HEK293 (cell line): ENCODE measurements around the gene RUSF1.

Source experiments
- ATF2 ChIP-seq: fragments of 450-650 bp; formaldehyde crosslinking; IDR thresholded peaks from 2 replicates; pipeline ENCODE4 v1.5.1; 2016; ENCODE audit warnings: missing biosample characterization, missing genetic modification characterization, low read depth
- HOXA7 ChIP-seq: sonication (generic); formaldehyde crosslinking; IDR thresholded peaks from 2 replicates; pipeline ENCODE4 v1.8.1; 2022; ENCODE audit warnings: missing genetic modification reagents, borderline replicate concordance
- ZFP37 ChIP-seq: fragments of 450-650 bp; formaldehyde crosslinking; IDR thresholded peaks from 2 replicates; pipeline ENCODE4 v1.5.1; 2016; ENCODE audit warnings: missing biosample characterization, missing genetic modification characterization
- ZNF140 ChIP-seq: fragments of 450-650 bp; formaldehyde crosslinking; IDR thresholded peaks from 2 replicates; pipeline ENCODE4 v1.5.1; 2016; ENCODE audit warnings: missing biosample characterization, missing genetic modification characterization
- ZNF16 ChIP-seq: fragments of 450-650 bp; formaldehyde crosslinking; IDR thresholded peaks from 2 replicates; pipeline ENCODE4 v1.5.1; 2016; ENCODE audit warnings: low read depth, missing biosample characterization, missing genetic modification characterization
- ZNF174 ChIP-seq: fragments of 450-650 bp; formaldehyde crosslinking; IDR thresholded peaks from 2 replicates; pipeline ENCODE4 v1.5.0; 2017; ENCODE audit warnings: missing biosample characterization, mild to moderate bottlenecking, missing genetic modification characterization
- ZNF324 ChIP-seq: fragments of 450-650 bp; formaldehyde crosslinking; IDR thresholded peaks from 2 replicates; pipeline ENCODE4 v1.5.1; 2016; ENCODE audit warnings: missing biosample characterization, missing genetic modification characterization
- ZNF501 ChIP-seq: fragments of 450-650 bp; formaldehyde crosslinking; IDR thresholded peaks from 2 replicates; pipeline ENCODE4 v1.5.1; 2016; ENCODE audit warnings: missing biosample characterization, missing genetic modification characterization
- ZNF768 ChIP-seq: fragments of 450-650 bp; formaldehyde crosslinking; IDR thresholded peaks from 2 replicates; pipeline ENCODE4 v1.5.1; 2018; ENCODE audit warnings: missing biosample characterization, mild to moderate bottlenecking, missing genetic modification characterization
- ZNF777 ChIP-seq: fragments of 450-650 bp; formaldehyde crosslinking; IDR thresholded peaks from 2 replicates; pipeline ENCODE4 v1.5.1; 2017; ENCODE audit warnings: missing biosample characterization, missing genetic modification characterization, borderline replicate concordance
- TF ChIP-seq, protein P1 (sequence below): fragments of 450-650 bp; formaldehyde crosslinking; IDR thresholded peaks from 2 replicates; pipeline ENCODE4 v1.5.1; 2016; ENCODE audit warnings: missing biosample characterization, missing genetic modification characterization
- TF ChIP-seq, protein P2 (sequence below): fragments of 450-650 bp; formaldehyde crosslinking; IDR thresholded peaks from 2 replicates; pipeline ENCODE4 v1.5.1; 2016; ENCODE audit warnings: missing biosample characterization, missing genetic modification characterization

DNA sequence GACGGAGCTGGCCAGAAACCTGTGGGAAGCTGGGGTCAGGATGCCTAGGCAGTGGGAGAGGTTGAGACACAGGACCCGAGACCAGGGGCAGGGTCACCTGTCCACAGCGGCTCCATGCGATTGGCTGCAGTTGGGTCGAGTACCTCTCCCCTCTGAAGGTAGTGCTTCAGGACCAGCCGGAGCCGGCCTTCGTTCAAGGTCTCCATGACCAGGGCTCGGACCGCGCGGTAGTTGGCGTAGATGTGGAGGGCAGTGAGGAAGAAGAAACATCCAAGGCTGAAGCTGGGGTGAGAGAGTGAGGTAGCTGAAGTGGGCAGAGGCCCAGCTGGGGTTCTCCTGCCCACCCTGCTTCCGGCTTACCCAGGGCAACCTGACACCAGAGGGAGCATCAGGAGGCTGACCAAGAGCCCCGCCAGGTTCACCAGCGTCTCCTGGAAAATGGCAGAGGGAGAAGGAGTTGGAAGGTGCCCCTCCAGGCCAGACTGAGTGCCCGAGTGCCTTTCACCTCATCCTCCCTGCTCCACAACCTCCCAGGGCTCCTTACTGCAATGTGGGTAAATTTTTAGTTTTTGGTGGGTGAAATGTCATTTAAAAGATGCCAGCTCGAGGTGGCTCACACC lies 14.6 kb downstream of the RUSF1 start:
- TF ChIP-seq, protein P1, sequence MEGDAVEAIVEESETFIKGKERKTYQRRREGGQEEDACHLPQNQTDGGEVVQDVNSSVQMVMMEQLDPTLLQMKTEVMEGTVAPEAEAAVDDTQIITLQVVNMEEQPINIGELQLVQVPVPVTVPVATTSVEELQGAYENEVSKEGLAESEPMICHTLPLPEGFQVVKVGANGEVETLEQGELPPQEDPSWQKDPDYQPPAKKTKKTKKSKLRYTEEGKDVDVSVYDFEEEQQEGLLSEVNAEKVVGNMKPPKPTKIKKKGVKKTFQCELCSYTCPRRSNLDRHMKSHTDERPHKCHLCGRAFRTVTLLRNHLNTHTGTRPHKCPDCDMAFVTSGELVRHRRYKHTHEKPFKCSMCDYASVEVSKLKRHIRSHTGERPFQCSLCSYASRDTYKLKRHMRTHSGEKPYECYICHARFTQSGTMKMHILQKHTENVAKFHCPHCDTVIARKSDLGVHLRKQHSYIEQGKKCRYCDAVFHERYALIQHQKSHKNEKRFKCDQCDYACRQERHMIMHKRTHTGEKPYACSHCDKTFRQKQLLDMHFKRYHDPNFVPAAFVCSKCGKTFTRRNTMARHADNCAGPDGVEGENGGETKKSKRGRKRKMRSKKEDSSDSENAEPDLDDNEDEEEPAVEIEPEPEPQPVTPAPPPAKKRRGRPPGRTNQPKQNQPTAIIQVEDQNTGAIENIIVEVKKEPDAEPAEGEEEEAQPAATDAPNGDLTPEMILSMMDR = no peak
- TF ChIP-seq ZNF174 (tag by site-specific recombination) (no peak), ZNF16 (no peak), ZNF777 (tag by site-specific recombination) (no peak), ZNF501 (no peak), ATF2 (no peak), ZFP37 (tag by site-specific recombination) (no peak), HOXA7 (CRISPR knock-in tag) (no peak), ZNF324 (tag by site-specific recombination) (no peak), ZNF140 (tag by site-specific recombination) (no peak), ZNF768 (no peak)
- TF ChIP-seq, protein P2, sequence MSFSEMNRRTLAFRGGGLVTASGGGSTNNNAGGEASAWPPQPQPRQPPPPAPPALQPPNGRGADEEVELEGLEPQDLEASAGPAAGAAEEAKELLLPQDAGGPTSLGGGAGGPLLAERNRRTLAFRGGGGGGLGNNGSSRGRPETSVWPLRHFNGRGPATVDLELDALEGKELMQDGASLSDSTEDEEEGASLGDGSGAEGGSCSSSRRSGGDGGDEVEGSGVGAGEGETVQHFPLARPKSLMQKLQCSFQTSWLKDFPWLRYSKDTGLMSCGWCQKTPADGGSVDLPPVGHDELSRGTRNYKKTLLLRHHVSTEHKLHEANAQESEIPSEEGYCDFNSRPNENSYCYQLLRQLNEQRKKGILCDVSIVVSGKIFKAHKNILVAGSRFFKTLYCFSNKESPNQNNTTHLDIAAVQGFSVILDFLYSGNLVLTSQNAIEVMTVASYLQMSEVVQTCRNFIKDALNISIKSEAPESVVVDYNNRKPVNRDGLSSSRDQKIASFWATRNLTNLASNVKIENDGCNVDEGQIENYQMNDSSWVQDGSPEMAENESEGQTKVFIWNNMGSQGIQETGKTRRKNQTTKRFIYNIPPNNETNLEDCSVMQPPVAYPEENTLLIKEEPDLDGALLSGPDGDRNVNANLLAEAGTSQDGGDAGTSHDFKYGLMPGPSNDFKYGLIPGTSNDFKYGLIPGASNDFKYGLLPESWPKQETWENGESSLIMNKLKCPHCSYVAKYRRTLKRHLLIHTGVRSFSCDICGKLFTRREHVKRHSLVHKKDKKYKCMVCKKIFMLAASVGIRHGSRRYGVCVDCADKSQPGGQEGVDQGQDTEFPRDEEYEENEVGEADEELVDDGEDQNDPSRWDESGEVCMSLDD = no peak
